Loucy (cell line): ENCODE results near the gene HOXB3.

Experiments used
- CTCF ChIP-seq: fragments of 200-600 bp; sonication (generic); conservative IDR thresholded peaks from 2 replicates; pipeline ENCODE4 v1.5.1; 2014; ENCODE audit warnings: mild to moderate bottlenecking, antibody characterized with exemption, low read length
- EZH2phosphoT487 ChIP-seq: fragments of 200-600 bp; IDR thresholded peaks from 2 replicates; pipeline ENCODE4 v1.6.1; 2018; ENCODE audit warnings: antibody characterized with exemption, mild to moderate bottlenecking, moderate library complexity, borderline replicate concordance

GRCh38 chr17:48576479-48577309, 13.3 kb downstream of the HOXB3 start:
- TF ChIP-seq CTCF (no peak), EZH2phosphoT487 (no peak)
